A673 (cell line): ENCODE data around the gene GABRG3. TPM values are rescaled to one million over a fixed set of nuclear protein-coding genes. Genes with fewer than 3 reads are reported as not detected.
A peak's percentile ranks its signal among the peaks of the same experiment; 100 is the strongest.

Source experiments
- BruUV-seq: library from RNA; stranded (reverse); fragments of 400-500 nt; replicated peaks from 2 replicates; lab custom pipeline; 2021; lab: Mats Ljungman, UMichigan
- CTCF ChIA-PET: fragments of 300-600 bp; sonication (Branson Sonifier 250); formaldehyde crosslinking; loops from one replicate; lab custom pipeline; 2022; ENCODE audit warnings: antibody characterized with exemption; lab: Charles Lee
- POLR2A ChIA-PET: fragments of 300-600 bp; sonication (Branson Sonifier 250); formaldehyde crosslinking; loops from one replicate; lab custom pipeline; 2022; ENCODE audit warnings: antibody characterized with exemption; ENCODE audit not compliant: low non-redundant PET; lab: Charles Lee
- DNase-seq: peaks from one replicate; pipeline ENCODE4 v3.0.0-alpha.2; 2015; ENCODE audit warnings: low spot score
- H3K27ac ChIP-seq: fragments of 200-600 bp; sonication (generic); 2 replicates; pipeline ENCODE4 v1.5.1; 2016; ENCODE audit warnings: mixed run types, low read depth, mild to moderate bottlenecking, mixed read lengths, antibody characterized with exemption, low read length; ENCODE audit not compliant: poor library complexity, severe bottlenecking
- H3K27me3 ChIP-seq: fragments of 200-600 bp; sonication (generic); replicated peaks from 2 replicates; pipeline ENCODE4 v1.6.1; 2017; ENCODE audit warnings: mixed run types, low read depth, mild to moderate bottlenecking, mixed read lengths, antibody characterized with exemption, low read length; ENCODE audit not compliant: insufficient read depth, poor library complexity
- H3K36me3 ChIP-seq: fragments of 200-600 bp; sonication (generic); 2 replicates; pipeline ENCODE4 v1.6.1; 2016; ENCODE audit warnings: mixed run types, mild to moderate bottlenecking, mixed read lengths, antibody characterized with exemption, low read length; ENCODE audit not compliant: insufficient read depth, poor library complexity, severe bottlenecking
- H3K4me1 ChIP-seq: fragments of 200-600 bp; sonication (generic); 2 replicates; pipeline ENCODE4 v1.6.1; 2017; ENCODE audit warnings: mixed run types, mild to moderate bottlenecking, mixed read lengths, antibody characterized with exemption, low read length; ENCODE audit not compliant: insufficient read depth, poor library complexity, severe bottlenecking
- H3K4me3 ChIP-seq: fragments of 200-600 bp; sonication (generic); 2 replicates; pipeline ENCODE4 v1.5.1; 2016; ENCODE audit warnings: low read depth, mixed run types, mild to moderate bottlenecking, mixed read lengths, low read length; ENCODE audit not compliant: poor library complexity, severe bottlenecking
- H3K9me3 ChIP-seq: fragments of 200-600 bp; sonication (generic); 2 replicates; pipeline ENCODE4 v1.6.1; 2016; ENCODE audit warnings: mixed run types, low read depth, mild to moderate bottlenecking, mixed read lengths, antibody characterized with exemption, low read length; ENCODE audit not compliant: poor library complexity, severe bottlenecking
- EZH2 ChIP-seq: fragments of 200-600 bp; sonication (generic); IDR thresholded peaks from 2 replicates; pipeline ENCODE4 v1.6.1; 2017; ENCODE audit warnings: borderline replicate concordance, low read depth, mild to moderate bottlenecking, mixed read lengths, antibody characterized with exemption, low read length; ENCODE audit not compliant: poor library complexity, severe bottlenecking
- intact Hi-C: fragments of 100-400 bp; cut with micrococcal nuclease; formaldehyde crosslinking; loops from one replicate; pipeline ENCODE4 v1.10.0; 2022; ENCODE audit not compliant: unreplicated experiment
- total RNA-seq: library from RNA; stranded (reverse); gene quantifications from 2 replicates; pipeline ENCODE4 v1.2.3, GENCODE V29; 2021
- TF ChIP-seq, protein P1 (sequence below): fragments of 300-800, 200-600 bp; sonication (generic); conservative IDR thresholded peaks from 2 replicates; pipeline ENCODE4 v1.5.1; 2017; ENCODE audit warnings: low read depth, mild to moderate bottlenecking, antibody characterized with exemption, low read length, moderate library complexity, mixed read lengths

GABRG3 gene
- total RNA-seq, 1 experiment from 2014 or later: not detected

DNA sequence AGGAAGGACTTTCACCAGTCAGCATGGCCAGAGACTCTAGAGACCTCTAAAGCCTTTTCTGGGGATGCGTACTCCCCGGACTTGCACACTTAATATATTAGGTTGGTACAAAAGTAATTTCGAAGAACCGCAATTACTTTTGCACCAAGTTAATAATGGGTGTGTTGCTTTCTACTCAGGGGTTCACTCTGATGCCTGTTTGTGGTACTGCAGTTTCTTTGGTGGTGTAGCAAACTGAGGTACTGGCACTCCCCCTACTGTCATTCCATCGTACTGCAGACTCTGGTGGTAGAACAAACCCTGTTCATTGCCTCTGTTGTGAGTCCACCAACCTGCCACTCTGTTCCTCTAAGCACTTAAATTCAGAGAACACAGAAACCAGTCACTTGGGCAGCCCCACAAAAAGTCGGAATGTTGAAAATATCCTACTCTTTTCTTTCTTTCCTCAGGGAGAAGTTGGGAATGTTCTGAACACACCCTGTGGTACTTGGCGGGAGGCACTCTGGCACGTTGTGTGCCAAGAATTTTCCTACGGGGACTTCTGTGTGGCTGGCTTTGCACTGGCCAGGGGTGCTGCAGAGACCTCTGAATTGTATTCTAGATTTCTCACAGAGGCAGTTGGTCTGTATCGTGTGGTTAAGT lies 46.3 kb downstream of the GABRG3 start:
- peak; percentile 36 for DNase-seq
- TF ChIP-seq EZH2: no peak
- TF ChIP-seq, protein P1, sequence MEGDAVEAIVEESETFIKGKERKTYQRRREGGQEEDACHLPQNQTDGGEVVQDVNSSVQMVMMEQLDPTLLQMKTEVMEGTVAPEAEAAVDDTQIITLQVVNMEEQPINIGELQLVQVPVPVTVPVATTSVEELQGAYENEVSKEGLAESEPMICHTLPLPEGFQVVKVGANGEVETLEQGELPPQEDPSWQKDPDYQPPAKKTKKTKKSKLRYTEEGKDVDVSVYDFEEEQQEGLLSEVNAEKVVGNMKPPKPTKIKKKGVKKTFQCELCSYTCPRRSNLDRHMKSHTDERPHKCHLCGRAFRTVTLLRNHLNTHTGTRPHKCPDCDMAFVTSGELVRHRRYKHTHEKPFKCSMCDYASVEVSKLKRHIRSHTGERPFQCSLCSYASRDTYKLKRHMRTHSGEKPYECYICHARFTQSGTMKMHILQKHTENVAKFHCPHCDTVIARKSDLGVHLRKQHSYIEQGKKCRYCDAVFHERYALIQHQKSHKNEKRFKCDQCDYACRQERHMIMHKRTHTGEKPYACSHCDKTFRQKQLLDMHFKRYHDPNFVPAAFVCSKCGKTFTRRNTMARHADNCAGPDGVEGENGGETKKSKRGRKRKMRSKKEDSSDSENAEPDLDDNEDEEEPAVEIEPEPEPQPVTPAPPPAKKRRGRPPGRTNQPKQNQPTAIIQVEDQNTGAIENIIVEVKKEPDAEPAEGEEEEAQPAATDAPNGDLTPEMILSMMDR: peak; percentile 53
- POLR2A ChIA-PET: no interaction called here
- no peaks in the 10 kb centered on the region for H3K4me1 ChIP-seq
- H3K27me3 ChIP-seq: no peaks in the 10 kb centered on the region
- no peak overlapping the region for H3K27ac ChIP-seq
- peaks cover 12% of the 10 kb centered on the region for H3K9me3 ChIP-seq
- BruUV-seq: no TSS peak
- CTCF ChIA-PET: no interaction called here
- no peak overlapping the region for H3K4me3 ChIP-seq
- H3K36me3 ChIP-seq: no peaks in the 10 kb centered on the region
- intact Hi-C loops: loop anchor here (5.0 kb wide), 1 partner anchor 125 kb away; no protein-coding TSS in a partner anchor

DNA sequence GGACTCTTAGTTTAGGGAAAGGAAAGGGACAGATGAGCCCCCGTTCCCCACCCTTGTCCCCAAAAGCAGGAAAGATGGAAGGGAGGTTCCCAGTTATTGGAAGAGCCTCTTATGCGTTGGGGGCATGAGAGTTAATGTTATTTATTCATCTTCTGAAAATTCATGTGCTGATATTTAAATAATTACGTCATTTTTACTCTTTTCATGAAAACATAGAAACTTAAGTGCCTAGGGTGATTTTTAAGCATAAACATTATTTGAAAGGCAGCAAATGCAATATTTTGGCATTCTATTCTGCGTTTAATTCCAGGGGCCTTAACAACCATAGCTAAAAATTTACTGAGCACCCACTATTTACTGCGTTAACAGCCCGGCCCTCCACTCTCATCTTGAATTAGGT lies 48.7 kb downstream of the GABRG3 start:
- H3K27ac ChIP-seq: no peak overlapping the region
- no peaks in the 10 kb centered on the region for H3K36me3 ChIP-seq
- TF ChIP-seq EZH2: no peak
- TF ChIP-seq, protein P1: no peak
- peaks cover 12% of the 10 kb centered on the region for H3K9me3 ChIP-seq
- no peaks in the 10 kb centered on the region for H3K4me1 ChIP-seq
- intact Hi-C loops: loop anchor here (5.0 kb wide), 1 partner anchor 127 kb away; no protein-coding TSS in a partner anchor
- ChIA-PET CTCF (no interaction called here), POLR2A (no interaction called here)
- BruUV-seq: no TSS peak
- H3K4me3 ChIP-seq: no peak overlapping the region
- DNase-seq: no peak
- H3K27me3 ChIP-seq: no peaks in the 10 kb centered on the region

DNA sequence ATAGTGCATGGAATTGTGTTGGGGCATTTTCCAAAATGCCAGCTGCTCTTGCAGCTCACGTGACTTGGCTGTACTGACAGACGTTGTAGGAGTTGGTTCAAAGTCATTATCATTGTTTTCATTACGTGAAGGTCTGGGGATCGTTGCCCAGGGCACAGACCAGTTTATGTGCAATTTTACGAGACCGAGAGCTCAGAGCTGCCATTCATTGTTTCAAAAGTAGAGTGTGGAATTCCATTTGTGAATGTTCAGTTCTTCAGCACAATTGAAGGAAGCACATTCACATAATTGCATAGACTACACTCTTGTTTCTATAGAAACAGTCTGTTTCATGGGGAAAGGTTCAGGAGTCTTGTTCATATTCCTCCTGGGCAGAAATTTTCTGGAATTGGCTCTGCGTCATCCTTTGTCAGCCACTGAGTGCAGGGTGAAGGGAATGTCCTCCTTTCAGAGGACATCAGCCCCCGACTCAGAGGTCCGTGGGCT lies 54.5 kb downstream of the GABRG3 start:
- CTCF ChIA-PET: no interaction called here

More for the DNA sequence above, 54.5 kb downstream of the GABRG3 start:
- Histone ChIP-seq H3K27me3 (no peaks in the 10 kb centered on the region), H3K9me3 (no peaks in the 10 kb centered on the region), H3K4me3 (no peak overlapping the region), H3K4me1 (no peaks in the 10 kb centered on the region), H3K36me3 (no peaks in the 10 kb centered on the region), H3K27ac (no peak overlapping the region)
- DNase-seq: no peak
- intact Hi-C loops: no loop called here
- TF ChIP-seq, protein P1: no peak
- TF ChIP-seq EZH2: no peak
- POLR2A ChIA-PET: no interaction called here
- no TSS peak for BruUV-seq
